Hindlimb muscle (tissue), 1 donor: ENCODE data around the gene FADS6. TPM values are rescaled to one million over a fixed set of nuclear protein-coding genes. Genes with fewer than 3 reads are reported as not detected.

Source experiments
- DNase-seq: peaks from one replicate; pipeline ENCODE4 v3.0.0-alpha.2; 2013
- polyA plus RNA-seq: library from polyadenylated mRNA; unstranded; fragments of 120-200 nt; gene quantifications from one replicate; pipeline ENCODE4 v1.2.1, GENCODE V29; 2013; ENCODE audit not compliant: insufficient read length

FADS6 gene, protein sequence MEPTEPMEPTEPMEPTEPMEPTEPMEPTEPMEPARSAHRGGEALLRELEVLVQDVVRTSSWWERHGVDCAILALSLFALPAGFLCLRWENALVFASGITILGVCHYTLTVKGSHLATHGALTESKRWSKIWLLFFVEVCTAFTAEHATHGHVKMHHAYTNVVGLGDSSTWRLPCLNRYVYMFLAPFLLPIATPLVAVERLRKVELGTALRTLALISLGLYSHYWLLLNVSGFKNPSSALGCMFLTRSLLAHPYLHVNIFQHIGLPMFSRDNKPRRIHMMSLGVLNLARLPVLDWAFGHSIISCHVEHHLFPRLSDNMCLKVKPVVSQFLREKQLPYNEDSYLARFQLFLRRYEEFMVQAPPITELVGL
- not detected for polyA plus RNA-seq

DNA sequence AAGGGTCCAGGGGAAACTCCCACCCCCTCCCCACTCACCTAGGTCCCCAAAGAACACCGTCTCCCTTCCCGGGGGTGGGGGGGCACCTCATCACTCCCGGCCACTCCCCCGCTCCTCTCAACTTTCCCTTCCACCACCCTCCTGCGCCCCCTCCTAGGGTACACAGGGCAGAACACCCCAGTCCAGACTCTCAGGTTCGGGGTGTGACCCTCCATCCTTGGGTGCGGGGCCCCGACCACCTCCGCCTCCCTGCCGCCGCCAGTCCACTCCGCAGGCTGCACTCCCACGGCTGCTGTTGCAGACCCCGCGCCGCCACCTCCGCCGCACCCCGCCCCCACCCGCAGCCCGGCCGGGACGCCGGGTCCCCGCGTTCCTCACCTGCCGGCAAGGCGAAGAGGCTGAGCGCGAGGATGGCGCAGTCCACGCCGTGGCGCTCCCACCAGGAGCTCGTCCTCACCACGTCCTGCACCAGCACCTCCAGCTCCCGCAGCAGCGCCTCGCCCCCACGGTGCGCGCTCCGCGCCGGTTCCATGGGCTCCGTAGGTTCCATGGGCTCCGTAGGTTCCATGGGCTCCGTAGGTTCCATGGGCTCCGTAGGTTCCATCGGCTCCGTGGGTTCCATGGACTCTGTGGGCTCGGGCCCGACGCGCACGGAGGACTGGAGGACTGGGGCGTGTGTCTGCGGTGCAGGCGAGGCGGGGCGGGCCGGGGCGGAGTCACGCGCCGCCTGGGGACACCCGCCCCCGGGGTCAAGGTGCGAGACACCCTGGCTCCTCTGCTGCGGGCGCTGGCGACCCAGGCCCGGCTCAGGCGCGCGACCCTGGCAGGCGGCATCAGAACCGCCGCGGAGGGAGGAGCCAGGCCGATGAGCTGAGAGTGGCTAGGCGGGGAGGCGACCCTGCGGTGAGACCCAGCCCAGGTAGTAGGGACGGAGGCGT is at the start of gene FADS6:
TSS of gene FADS6 (minus strand) at position 660 of the 938 bp plus-strand sequence. CDS start at position 622, 38 bp downstream.
- DNase-seq, result no peak

DNA sequence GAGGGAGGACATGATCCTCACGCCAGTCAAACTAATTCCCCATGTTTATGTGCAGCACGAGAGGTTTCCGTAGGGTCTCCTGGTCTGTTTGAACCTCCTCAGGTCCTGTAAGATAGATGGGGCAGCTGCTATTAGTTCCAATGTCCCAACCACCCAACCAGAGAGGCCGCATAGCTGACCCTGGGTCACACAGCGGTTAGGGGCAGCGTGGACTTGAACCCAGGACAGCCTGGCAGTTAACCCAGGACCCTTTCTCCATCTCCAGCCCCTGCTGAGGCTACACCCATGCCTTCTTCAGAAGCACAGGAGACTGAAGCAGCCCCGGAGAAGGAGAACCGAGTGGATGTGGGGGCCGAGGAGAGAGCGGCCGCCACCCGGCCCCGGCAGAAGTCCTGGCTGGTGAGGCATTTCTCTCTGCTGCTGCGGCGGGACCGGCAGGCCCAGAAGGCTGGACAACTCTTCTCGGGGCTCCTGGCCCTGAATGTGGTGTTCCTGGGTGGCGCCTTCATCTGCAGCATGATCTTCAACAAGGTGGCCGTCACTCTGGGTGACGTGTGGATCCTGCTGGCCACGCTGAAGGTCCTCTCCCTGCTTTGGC is 47.8 kb upstream of the FADS6 start:
- no peak for DNase-seq

DNA sequence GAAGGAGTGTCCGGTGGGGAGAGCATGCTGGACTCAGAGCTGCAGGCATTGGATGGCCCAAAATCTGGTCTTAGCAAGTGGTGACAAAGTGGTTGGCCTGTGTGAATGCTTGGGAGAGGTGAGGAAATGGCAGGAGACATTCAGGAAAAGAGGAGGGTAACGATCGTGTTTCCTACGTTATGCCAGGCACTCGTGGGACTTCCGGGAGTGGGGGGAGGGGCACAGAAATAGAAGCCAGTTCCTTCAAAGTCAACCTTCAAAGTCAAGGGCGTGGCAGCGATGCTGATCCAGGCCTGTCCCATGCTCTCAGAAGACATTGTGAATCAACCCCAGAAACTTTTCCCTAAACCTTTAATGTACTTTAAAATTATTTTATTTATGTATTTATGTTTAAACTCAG is 46.1 kb upstream of the FADS6 start:
- no peak for DNase-seq

DNA sequence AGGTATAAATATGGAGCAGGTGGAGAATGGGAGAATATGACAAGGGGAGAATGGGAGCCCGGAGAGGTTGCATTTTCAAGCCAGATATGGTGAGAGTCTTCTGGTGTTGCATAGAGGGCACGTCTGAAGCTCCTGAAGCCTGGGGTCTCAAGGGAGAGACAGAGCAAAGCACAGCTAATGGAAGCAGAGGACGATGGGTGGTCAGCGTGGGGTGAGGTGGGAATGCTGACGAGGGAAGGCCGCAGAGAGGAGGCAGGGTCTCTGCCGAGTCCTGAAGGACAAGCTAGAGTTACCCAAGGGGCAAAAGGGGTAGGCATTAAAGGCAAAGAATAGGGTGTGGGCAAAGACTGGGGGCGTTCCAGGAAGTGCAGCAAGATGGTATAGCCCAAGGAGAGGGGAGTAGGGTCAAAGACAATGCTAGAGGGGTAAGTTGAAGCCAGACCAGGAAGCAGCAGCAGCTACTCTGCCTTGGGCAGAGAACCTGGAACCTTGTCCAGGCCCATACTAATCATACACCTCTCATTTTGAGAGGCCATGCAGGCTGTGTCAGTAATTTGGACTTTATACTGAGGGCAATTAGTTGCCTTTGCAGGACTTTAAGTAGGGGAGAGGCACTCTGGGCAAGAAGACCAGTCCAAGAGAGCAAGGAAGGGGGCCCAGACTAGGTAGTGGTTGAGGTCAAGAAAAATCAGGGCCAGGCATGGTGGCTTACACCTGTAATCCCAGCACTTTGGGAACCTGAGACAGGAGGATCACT is 44.9 kb upstream of the FADS6 start:
- DNase-seq, result no peak

GRCh38 chr17:74937064-74938051 is 43.9 kb upstream of the FADS6 start:
- DNase-seq, result no peak

- no peak for DNase-seq
These were observed 43.0 kb upstream of the FADS6 start for GRCh38 chr17:74936470-74936799.

DNA sequence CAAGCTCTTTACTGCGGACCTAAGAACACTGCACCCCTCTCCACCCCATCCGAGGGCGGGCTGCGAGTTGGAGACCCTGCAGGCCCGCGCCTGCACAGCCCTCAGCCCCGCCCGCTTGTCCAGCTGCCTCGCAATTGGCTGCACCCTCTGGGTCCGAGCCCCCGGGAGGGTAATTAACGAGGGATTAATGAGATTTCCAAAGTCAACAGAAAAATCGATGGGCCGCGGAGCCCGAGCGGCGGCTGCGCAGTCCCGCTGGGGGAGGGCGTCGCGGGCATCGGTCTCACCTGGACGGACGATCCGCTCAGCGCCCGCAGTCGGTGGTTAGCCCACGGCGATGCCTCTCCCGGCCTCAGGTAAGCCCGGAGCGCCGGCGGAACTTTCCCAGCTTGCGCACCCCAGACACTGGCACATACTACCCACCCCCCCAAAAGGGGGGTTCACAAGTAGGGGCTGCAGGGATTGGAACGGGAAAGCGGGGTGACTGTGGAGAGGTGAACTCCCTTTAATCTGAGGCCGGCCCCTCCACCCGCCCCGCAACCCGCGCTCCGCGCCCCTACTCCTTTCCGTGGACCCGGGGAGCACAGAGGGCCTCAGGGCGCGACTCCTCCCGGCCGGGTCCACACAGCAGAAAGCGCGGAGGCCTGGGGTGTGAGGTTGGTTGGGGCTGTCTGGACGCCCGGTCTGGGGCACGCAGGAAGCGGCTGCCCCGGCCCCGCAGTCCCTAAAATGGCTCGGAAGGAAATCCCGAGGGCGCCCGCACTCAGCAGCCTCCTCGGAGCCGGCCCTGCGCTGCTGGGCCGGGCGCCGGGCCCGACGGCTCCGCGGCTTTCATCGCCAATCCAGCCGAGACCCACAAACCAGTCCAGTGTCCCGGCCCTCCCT is 42.4 kb upstream of the FADS6 start, which contains the start of gene OTOP3:
TSS of gene OTOP3 (plus strand) at position 314 of the 885 bp plus-strand sequence. CDS start at position 338, 24 bp downstream.
- no peak for DNase-seq

DNA sequence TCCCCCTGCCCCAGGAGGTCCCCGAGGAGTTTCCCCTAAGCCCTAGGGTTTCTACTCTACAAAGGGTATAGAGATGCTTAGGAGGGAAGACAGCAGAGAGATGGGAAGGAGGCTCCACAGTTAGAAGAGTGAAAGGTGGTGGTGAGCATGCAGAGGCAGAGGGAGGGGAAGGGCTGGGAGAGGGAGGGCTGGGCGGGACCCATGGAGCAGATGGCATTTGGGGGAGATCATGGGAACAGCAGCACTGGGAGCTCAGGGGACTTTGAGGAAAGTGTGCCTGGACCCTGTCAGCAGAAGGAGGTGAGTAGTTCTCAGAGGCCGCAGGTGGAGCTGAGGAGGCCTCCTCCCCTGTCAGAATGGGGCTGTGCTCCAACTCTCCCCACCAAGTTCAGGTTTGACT is 41.6 kb upstream of the FADS6 start:
- no peak for DNase-seq

DNA sequence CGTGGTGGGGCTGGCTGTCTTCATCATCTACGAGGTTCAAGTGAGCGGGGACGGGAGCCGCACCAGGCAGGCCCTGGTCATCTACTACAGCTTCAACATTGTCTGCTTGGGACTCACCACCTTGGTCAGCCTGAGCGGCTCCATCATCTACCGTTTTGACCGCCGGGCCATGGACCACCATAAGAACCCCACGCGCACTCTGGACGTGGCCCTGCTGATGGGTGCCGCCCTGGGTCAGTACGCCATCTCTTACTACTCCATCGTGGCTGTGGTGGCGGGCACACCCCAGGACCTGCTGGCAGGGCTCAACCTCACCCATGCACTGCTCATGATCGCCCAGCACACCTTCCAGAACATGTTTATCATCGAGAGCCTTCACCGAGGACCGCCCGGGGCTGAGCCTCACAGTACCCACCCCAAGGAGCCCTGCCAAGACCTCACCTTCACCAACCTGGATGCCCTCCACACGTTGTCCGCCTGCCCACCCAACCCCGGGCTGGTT is 37.2 kb upstream of the FADS6 start:
- DNase-seq, result no peak

DNA sequence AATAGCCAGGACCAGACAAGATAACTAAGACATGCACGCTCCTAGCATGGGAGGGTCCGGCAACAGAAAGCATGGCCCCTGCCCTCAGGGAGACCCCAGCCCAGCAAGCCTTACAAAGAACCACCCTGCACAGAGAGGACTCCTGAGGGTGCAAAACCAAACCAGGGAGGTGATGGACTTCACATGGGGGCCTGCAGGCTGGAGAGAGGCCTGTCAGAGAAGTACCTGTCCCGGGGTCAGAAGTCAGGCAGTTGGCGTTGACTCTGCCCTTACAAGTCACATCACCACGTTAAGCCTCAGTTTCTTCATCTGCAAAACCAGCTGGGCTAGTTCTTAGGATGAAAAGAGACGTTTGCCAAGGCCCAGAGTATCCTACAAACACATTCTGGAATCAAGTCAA is 35.4 kb upstream of the FADS6 start:
- DNase-seq, result no peak

DNA sequence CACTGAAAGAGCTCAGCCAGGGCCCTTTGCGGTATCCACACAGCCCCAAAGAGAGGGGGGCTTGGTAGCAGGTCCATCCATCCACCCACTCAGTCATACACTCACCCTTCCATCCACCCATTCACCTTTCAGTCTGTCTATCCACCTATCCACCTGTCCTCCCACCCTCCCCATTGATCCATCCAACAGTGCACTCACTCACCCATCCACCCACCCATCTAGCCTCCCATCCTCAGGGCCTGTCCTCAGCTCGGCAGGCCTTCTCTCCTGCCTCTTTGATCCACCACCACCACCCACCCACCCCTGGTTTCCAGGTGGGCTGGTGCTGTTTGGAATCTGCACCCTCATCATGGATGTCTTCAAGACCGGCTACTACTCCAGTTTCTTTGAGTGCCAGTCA is 31.8 kb upstream of the FADS6 start:
- no peak for DNase-seq

DNA sequence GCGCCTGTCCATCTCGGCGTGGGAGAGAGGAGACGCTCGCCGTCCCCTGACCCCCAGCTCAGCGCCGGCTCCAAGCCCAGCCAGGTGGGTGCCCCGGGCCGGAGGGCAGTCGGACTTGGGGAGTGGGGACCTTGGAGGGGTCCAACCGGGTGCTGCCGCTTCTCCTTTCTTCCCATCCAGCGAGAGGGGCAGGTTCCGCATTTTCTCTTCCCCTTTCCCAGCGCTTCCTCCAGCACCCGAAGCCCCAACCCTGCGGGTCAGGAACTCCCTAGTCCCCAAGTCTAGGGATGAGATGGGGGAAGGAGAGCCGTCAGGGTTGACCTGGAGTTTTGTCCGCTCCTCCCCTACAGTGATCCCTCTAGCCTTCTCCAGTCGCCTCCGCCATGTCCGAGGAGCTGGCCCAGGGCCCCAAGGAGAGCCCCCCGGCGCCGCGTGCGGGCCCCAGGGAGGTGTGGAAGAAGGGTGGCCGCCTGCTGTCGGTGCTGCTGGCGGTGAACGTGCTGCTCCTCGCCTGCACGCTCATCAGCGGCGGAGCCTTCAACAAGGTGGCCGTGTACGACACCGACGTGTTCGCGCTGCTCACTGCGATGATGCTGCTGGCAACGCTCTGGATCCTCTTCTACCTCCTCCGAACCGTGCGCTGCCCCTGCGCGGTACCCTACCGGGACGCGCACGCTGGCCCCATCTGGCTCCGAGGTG is 31.0 kb upstream of the FADS6 start, which contains the start of gene OTOP2:
TSS of gene OTOP2 (plus strand) at position 24 of the 699 bp plus-strand sequence. CDS start at position 384, 360 bp downstream.
- no peak for DNase-seq

GRCh38 chr17:74923538-74924249 is 30.3 kb upstream of the FADS6 start:
- peak; percentile 53 for DNase-seq

- DNase-seq, result no peak
These were observed 29.5 kb upstream of the FADS6 start, which contains the start of gene USH1G for GRCh38 chr17:74922694-74923537. Gene USH1G (minus strand): TSS chr17:74923255. CDS start chr17:74923073, 182 bp downstream.

DNA sequence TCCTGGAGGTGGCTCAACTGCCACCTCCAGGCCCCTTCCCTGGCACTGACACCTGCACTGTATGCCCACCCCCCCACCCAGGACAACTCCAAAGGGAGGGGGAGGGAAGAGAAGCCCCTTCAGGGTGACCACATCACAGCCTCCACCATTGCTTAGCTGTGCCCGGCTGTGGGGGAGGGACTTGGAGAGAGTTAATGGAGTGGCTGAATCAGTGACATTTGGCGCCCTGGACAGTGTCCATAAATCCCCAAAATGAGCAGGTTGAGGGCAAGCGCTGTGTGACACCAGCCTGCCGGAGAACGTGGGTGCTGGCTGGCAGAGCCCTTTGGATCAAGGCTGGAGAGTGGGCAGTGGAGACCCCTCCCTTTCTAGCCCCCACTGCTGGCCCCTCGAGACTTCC is 28.7 kb upstream of the FADS6 start:
- no peak for DNase-seq

DNA sequence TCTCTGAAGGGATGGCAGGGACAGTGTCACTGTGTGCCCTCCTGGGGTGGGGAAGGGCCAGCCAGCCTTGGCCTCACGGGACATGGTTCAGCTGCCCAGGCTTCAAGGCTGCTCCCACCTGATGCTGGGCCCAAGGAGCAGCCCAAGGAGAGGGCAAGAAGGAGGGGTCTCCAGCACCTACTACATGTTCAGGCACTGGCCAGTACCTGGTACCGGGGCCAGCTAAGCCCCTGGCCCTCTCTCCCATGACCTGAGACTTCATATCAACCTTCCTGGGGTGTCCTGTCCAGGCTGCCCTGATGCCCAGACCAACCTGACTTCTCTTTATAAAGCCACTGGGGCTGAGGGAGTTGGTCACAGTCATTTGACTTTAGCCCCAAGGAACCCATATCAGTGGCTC is 28.3 kb upstream of the FADS6 start:
- no peak for DNase-seq

GRCh38 chr17:74921026-74921681 is 27.7 kb upstream of the FADS6 start:
- DNase-seq, result no peak
